Measurements from ENCODE around the gene HELZ2. TPM values are rescaled to one million over a fixed set of nuclear protein-coding genes. Genes with fewer than 3 reads are reported as not detected.

HELZ2 gene
- total RNA-seq, 4 donors from 2014 or later, result 3.5 to 41.9 (median 22.1) TPM

- intact Hi-C loops (cut with DNase I; ENCODE audit: low total_unique reads), result no loop called here
- H3K36me3 ChIP-seq, result no peaks in the 10 kb centered on the region
- no peak overlapping the region for H3K4me3 ChIP-seq
- no peak for DNase-seq
- H3K9me3 ChIP-seq, result no peaks in the 10 kb centered on the region
- peaks cover 0 to 6% of the 10 kb centered on the region in 2 donors for H3K4me1 ChIP-seq
- no peak overlapping the region for H3K27ac ChIP-seq
- no peaks in the 10 kb centered on the region for H3K27me3 ChIP-seq
- TF ChIP-seq POLR2A (IDR thresholded peaks at IDR 0.05) (no peak), CTCF (IDR thresholded peaks at IDR 0.05) (no peak)
Measured at GRCh38 chr20:63568986-63569949, 4.8 kb downstream of the HELZ2 start.

- Histone ChIP-seq H3K27me3 (no peaks in the 10 kb centered on the region), H3K36me3 (no peaks in the 10 kb centered on the region), H3K27ac (no peak overlapping the region), H3K4me1 (peaks cover 0 to 4% of the 10 kb centered on the region in 2 donors), H3K9me3 (no peaks in the 10 kb centered on the region), H3K4me3 (no peak overlapping the region)
- no peak for DNase-seq
- intact Hi-C loops (cut with DNase I; ENCODE audit: low total_unique reads), result no loop called here
- TF ChIP-seq CTCF (IDR thresholded peaks at IDR 0.05), result no peak
- no peak for TF ChIP-seq POLR2A (IDR thresholded peaks at IDR 0.05)
Measured at GRCh38 chr20:63568170-63568981, 5.7 kb downstream of the HELZ2 start.

GRCh38 chr20:63567386-63568169 lies 6.5 kb downstream of the HELZ2 start:
- H3K27ac ChIP-seq, result no peak overlapping the region
- H3K36me3 ChIP-seq, result no peaks in the 10 kb centered on the region
- TF ChIP-seq CTCF (IDR thresholded peaks at IDR 0.05) (no peak), POLR2A (IDR thresholded peaks at IDR 0.05) (no peak)
- H3K4me3 ChIP-seq, result no peak overlapping the region
- H3K9me3 ChIP-seq, result no peaks in the 10 kb centered on the region
- intact Hi-C loops (cut with DNase I; ENCODE audit: low total_unique reads), result no loop called here
- H3K4me1 ChIP-seq, result no peaks in the 10 kb centered on the region
- no peaks in the 10 kb centered on the region for H3K27me3 ChIP-seq
- DNase-seq, result no peak

- TF ChIP-seq POLR2A (IDR thresholded peaks at IDR 0.05) (no peak), CTCF (IDR thresholded peaks at IDR 0.05) (no peak)
- no peak for DNase-seq
- intact Hi-C loops (cut with DNase I; ENCODE audit: low total_unique reads), result no loop called here
- H3K36me3 ChIP-seq, result no peaks in the 10 kb centered on the region
- no peaks in the 10 kb centered on the region for H3K4me1 ChIP-seq
- H3K27ac ChIP-seq, result no peak overlapping the region
- no peaks in the 10 kb centered on the region for H3K9me3 ChIP-seq
- no peak overlapping the region for H3K4me3 ChIP-seq
- H3K27me3 ChIP-seq, result no peaks in the 10 kb centered on the region
Measured at GRCh38 chr20:63567136-63567385, 7.0 kb downstream of the HELZ2 start.
